Measurements from ENCODE around the gene RPL13. TPM values are rescaled to one million over a fixed set of nuclear protein-coding genes. Genes with fewer than 3 reads are reported as not detected.

RPL13 gene
- total and polyA plus RNA-seq, 12 donors = 786 to 7,398 (median 999) TPM

DNA sequence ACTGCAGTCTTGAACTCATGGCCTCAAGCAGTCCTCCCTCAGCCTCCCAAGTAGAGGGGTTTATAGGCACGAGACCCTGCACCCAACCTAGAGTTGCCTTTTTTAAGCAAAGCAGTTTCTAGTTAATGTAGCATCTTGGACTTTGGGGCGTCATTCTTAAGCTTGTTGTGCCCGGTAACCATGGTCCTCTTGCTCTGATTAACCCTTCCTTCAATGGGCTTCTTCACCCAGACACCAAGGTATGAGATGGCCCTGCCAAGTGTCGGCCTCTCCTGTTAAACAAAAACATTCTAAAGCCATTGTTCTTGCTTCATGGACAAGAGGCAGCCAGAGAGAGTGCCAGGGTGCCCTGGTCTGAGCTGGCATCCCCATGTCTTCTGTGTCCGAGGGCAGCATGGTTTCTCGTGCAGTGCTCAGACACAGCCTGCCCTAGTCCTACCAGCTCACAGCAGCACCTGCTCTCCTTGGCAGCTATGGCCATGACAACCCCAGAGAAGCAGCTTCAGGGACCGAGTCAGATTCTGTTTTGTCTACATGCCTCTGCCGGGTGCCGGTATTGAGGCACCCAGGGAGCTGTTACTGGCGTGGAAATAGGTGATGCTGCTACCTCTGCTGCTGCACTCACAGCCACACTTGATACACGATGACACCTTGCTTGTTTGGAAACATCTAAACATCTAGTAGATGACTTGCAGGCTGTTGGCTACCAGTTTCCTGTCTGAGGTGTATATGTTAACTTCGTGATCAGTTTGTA, 3.3 kb downstream of the RPL13 start:
- no peak for ATAC-seq
- 71% methylated on average over 12 of the region's 12 CpGs for WGBS, 2 donors
- DNase-seq = no peak
- no peak overlapping the region for H3K4me3 ChIP-seq
- H3K4me1 ChIP-seq = peaks cover 25 to 65% (median 54%) of the 10 kb centered on the region in 9 donors
- no peaks in the 10 kb centered on the region for H3K9me3 ChIP-seq
- intact Hi-C loops (cut with DNase I) = loop anchor here in 3 of 10 donors (5.0 to 10.0 kb wide), 4 partner anchors 59 to 322 kb away; partner anchors contain the start of genes SPG7 (in 1 of the 3), VPS9D1 (in 1 of the 3) and ZNF276 (in 1 of the 3)
- H3K36me3 ChIP-seq = peaks cover 0 to 40% (median 28%) of the 10 kb centered on the region in 9 donors
- H3K27me3 ChIP-seq = peaks cover 0 to 9% (median 0%) of the 10 kb centered on the region in 7 donors
- TF ChIP-seq, protein P1, sequence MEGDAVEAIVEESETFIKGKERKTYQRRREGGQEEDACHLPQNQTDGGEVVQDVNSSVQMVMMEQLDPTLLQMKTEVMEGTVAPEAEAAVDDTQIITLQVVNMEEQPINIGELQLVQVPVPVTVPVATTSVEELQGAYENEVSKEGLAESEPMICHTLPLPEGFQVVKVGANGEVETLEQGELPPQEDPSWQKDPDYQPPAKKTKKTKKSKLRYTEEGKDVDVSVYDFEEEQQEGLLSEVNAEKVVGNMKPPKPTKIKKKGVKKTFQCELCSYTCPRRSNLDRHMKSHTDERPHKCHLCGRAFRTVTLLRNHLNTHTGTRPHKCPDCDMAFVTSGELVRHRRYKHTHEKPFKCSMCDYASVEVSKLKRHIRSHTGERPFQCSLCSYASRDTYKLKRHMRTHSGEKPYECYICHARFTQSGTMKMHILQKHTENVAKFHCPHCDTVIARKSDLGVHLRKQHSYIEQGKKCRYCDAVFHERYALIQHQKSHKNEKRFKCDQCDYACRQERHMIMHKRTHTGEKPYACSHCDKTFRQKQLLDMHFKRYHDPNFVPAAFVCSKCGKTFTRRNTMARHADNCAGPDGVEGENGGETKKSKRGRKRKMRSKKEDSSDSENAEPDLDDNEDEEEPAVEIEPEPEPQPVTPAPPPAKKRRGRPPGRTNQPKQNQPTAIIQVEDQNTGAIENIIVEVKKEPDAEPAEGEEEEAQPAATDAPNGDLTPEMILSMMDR (IDR thresholded peaks at IDR 0.05) = no peak
- no peak overlapping the region for H3K27ac ChIP-seq

DNA sequence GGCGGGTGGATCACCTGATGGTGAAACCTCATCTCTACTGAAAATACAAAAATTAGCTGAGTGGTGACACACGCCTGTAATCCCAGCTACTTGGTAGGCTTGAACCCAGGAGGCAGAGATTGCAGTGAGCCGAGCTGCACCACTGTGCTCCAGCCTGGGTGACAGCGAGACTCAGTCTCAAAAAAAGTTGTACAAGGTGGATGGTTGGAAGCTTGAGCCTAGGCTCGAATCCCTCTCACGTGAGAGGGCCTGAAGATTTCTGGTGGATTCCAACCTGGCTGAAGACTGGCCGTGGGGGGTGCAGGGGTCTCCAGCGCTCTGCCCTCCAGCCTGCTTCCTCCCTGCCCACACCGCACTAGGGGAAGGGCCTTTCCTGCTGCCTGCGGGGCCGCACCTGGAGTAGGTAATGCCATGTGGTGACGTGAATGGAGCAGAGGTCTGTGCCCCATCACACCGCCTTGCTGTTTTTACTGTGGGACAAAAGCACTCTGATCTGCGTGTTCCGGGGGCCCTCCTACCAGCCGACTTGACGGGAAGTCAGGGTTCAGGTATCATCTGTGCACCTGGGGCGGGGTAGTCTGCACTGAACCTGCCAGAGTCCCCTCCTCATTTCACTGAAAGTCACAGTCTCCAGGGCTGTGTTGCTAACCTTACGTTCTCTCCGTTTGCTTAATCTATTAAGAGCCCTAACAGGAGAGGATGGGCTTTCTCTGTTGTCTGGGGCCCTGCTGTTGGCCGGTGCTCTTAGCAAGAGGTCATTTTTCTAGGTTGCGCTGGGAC, 4.2 kb downstream of the RPL13 start:
- Histone ChIP-seq H3K9me3 (no peaks in the 10 kb centered on the region), H3K36me3 (peaks cover 0 to 40% (median 28%) of the 10 kb centered on the region in 9 donors), H3K27ac (no peak overlapping the region), H3K4me3 (no peak overlapping the region), H3K4me1 (peaks cover 22 to 57% (median 50%) of the 10 kb centered on the region in 9 donors), H3K27me3 (peaks cover 0 to 18% (median 5%) of the 10 kb centered on the region in 7 donors)
- intact Hi-C loops (cut with DNase I) = loop anchor here in 4 of 10 donors (5.0 to 10.0 kb wide), 5 partner anchors 60 to 322 kb away; partner anchors contain the start of genes SPG7 (in 1 of the 4), VPS9D1 (in 1 of the 4) and ZNF276 (in 1 of the 4)
- 77% methylated on average over 22 of the region's 22 CpGs for WGBS, 2 donors
- DNase-seq = no peak
- ATAC-seq = no peak
- TF ChIP-seq, protein P1 (IDR thresholded peaks at IDR 0.05) = no peak

DNA sequence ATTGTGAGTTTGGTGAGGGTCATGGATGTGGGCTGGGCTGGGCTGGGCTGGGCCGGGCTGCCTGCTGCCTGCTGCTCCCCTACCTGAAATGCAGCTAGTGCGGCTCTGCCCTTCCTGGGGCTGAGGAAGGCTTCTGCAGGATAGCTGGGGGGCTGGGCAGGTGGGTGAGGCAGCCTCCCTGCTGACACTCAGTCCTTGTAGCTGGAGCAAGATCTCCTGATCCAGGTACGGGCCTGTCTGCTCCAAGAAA, 4.7 kb downstream of the RPL13 start:
- Histone ChIP-seq H3K27ac (no peak overlapping the region), H3K27me3 (peaks cover 5 to 23% (median 10%) of the 10 kb centered on the region in 7 donors), H3K4me3 (peak overlapping the region in 1 of 10 donors; percentile 12), H3K36me3 (peaks cover 0 to 40% (median 28%) of the 10 kb centered on the region in 9 donors), H3K9me3 (no peaks in the 10 kb centered on the region), H3K4me1 (peaks cover 19 to 53% (median 45%) of the 10 kb centered on the region in 9 donors)
- no peak for ATAC-seq
- DNase-seq = no peak
- intact Hi-C loops (cut with DNase I) = loop anchor here in 2 of 10 donors (5.0 to 10.0 kb wide), 2 partner anchors 60 to 77 kb away; partner anchors contain the start of gene SPG7 (in 1 of the 2)
- 44 to 49% methylated on average over 3 of the region's 3 CpGs for WGBS, 2 donors
- TF ChIP-seq, protein P1 (IDR thresholded peaks at IDR 0.05) = no peak

All from heart right ventricle (tissue), 16 donors.